ENCODE data around the gene RBP2.

- TF ChIP-seq, protein P1, sequence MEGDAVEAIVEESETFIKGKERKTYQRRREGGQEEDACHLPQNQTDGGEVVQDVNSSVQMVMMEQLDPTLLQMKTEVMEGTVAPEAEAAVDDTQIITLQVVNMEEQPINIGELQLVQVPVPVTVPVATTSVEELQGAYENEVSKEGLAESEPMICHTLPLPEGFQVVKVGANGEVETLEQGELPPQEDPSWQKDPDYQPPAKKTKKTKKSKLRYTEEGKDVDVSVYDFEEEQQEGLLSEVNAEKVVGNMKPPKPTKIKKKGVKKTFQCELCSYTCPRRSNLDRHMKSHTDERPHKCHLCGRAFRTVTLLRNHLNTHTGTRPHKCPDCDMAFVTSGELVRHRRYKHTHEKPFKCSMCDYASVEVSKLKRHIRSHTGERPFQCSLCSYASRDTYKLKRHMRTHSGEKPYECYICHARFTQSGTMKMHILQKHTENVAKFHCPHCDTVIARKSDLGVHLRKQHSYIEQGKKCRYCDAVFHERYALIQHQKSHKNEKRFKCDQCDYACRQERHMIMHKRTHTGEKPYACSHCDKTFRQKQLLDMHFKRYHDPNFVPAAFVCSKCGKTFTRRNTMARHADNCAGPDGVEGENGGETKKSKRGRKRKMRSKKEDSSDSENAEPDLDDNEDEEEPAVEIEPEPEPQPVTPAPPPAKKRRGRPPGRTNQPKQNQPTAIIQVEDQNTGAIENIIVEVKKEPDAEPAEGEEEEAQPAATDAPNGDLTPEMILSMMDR (IDR thresholded peaks at IDR 0.05; ENCODE audit: low read depth, low read length): no peak
- no peak for TF ChIP-seq EZH2phosphoT487 (IDR thresholded peaks at IDR 0.05; ENCODE audit: low read depth)
Observed at GRCh38 chr3:139460529-139460928, 15.8 kb downstream of the RBP2 start.

All from OCI-LY3 (cell line).